GM19438 (cell line): ENCODE data around the gene FOSB.

Source experiments
- ATAC-seq: cut with Tn5 transposase; IDR thresholded peaks from one replicate; pipeline ENCODE4 v1.9.1; 2021; ENCODE audit warnings: low read depth; ENCODE audit not compliant: unreplicated experiment

Gene FOSB

DNA sequence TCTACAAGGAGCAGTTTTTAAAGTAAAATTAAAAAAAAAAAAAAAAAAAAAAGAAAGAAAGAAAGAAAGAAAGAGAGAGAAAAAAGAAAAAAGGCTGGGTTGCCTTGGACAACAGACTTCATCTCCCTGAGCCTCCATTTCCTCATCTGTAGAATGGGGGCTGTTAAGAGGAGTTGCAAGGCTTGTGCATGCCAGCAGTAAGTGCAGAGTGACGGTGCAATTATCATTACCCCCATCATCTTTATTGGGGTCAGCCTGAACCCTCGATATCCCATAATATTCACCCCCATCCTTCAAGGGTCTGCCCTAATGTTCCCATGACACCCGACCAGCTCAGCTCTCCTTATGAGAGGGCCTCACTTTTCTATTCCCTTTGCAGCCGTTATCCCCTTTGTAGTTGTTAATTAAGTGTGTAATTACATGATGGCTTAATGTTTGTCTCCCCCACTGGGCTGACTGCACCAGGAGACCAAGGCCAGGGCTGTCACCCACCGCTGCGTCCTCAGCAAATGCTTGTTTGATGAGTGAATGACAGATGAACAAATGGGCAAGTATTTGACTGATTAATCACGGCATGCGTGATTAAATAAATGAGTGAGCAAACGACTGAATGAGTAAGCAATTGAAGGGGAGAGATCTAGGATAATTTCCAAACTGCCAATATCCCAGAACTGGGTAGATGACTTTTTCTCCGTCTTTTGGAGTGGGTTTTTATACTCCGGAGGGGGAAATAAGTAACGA lies 10.1 kb downstream of the FOSB start:
- no peak for ATAC-seq

GRCh38 chr19:45478454-45479238 lies 10.8 kb downstream of the FOSB start:
- peak; percentile 75 for ATAC-seq

GRCh38 chr19:45483033-45483432 lies 15.2 kb downstream of the FOSB start:
- no peak for ATAC-seq

DNA sequence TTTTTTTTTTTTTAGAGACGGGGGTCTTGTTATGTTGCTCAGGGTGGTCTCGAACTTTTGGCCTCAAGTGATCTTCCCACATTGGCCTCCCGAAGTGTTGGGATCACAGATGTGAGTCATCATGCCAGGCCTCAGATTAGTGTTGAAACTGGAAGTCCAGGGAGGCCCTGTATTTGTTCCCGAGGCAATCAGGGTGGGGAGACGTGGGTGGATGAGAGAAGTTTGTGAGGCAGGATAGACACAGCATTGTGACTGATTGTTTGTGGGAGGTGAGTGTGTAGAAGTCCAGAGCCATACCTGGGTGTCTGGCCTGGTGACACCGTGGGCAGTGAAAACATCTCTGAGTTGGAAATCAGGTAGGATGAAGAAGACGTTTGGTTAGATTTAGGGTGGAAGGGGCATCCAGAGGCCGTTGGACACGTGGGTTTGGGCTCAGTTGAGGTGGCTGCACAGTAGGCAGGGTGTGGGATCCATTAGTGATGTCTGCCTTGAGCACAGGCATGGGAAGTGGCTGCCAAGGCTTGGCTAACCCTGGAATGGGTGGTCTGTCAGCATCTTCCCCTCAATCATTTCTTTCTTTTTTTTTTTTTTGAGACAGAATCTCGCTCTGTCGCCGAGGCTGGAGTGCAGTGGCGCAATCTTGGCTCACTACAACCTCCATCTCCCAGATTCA lies 16.6 kb downstream of the FOSB start:
- ATAC-seq, result no peak

GRCh38 chr19:45485305-45486077 lies 17.7 kb downstream of the FOSB start:
- ATAC-seq, result peak; percentile 76

DNA sequence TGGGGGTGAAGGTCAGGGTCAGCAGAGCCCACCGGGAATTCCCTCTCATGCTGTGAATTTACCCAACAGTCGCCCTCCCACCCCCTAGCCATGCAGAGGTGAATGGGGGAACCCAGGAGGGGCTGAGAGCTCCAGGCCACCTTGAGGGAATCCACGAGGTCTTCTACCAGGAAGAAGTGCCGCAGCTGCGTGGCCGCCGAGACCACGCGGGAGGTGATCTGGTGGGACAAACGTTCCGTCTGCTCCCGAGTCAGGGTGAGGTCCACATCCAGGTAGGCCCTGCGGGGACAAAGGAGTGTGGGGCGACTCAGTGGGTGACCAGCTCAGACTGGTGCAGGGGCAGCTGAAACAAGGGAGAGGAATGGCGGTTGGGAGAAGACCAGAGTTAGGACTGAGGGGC lies 20.9 kb downstream of the FOSB start:
- no peak for ATAC-seq

- ATAC-seq, result no peak
Observed at GRCh38 chr19:45489216-45489855, 21.5 kb downstream of the FOSB start.

- ATAC-seq, result no peak
Observed at GRCh38 chr19:45492137-45492626, 24.4 kb downstream of the FOSB start.

DNA sequence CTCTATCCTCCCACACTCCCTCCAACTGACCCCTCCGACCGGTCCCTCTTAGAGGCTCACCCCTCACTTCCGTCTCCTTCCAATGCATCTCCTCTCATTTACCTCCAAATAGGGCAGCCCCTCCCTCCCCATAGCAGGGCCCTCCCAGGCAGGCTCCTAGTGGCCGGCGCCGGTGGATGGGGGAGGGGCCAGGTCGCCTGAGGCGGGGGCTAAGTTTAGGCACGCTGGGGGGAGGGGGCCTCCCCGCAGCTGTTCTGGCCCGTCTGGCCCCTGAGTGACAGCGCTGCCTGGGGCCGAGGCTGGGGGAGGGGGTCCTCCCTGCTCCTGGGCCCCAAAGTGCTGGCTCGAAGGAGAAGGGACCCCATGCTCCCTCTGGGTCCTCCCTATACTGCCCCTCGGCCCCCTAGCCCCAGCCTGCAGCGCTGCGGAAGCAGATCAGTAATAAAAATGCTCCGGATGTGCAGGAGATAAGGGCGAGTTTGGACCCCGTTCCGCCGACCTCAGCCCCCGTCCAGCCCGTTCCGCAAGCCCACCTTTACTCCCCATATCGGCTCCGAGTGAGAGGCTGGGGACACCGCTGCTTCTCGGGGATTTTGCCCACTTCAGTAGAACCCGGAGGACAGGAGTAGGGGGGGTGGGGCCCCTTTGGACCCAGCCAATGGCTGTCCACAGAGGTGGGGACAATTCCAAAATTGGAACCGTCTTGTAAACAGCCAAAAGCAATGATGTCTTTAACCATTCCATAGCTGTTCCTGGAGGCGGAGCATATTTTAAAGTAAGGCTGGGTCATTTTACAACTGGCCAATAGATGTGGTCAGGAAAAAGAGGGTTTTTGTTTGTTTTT lies 25.1 kb downstream of the FOSB start:
- ATAC-seq, result no peak

- ATAC-seq, result no peak
Observed at GRCh38 chr19:45494261-45494916, 26.6 kb downstream of the FOSB start.

- ATAC-seq, result no peak
Observed at GRCh38 chr19:45495178-45495577, 27.4 kb downstream of the FOSB start.

- no peak for ATAC-seq
Observed at GRCh38 chr19:45496349-45496953, 28.7 kb downstream of the FOSB start.

DNA sequence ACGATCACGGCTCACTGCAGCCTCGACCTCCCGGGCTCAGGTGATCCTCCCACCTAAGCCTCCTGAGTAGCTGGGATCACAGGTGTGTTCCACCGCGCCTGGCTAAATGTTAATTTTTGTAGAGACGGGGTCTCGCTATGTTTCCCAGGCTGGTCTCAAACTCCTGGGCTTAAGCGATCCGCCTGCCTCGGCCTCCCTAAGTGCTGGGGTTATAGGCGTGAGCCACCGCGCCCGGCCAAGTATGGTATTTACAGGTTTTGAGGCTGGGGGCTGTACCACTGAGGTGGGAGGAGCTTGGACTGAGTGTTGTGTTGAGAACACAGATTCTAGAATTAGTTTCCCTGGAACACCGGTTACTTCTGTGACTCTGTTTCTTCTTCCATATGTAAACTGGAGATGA lies 30.0 kb downstream of the FOSB start:
- ATAC-seq, result no peak

- no peak for ATAC-seq
Observed at GRCh38 chr19:45498411-45499195, 30.8 kb downstream of the FOSB start, which contains the start of gene PPM1N. Gene PPM1N, plus strand, starts transcription at chr19:45498443. Its CDS starts 30 bp downstream, at chr19:45498473.

DNA sequence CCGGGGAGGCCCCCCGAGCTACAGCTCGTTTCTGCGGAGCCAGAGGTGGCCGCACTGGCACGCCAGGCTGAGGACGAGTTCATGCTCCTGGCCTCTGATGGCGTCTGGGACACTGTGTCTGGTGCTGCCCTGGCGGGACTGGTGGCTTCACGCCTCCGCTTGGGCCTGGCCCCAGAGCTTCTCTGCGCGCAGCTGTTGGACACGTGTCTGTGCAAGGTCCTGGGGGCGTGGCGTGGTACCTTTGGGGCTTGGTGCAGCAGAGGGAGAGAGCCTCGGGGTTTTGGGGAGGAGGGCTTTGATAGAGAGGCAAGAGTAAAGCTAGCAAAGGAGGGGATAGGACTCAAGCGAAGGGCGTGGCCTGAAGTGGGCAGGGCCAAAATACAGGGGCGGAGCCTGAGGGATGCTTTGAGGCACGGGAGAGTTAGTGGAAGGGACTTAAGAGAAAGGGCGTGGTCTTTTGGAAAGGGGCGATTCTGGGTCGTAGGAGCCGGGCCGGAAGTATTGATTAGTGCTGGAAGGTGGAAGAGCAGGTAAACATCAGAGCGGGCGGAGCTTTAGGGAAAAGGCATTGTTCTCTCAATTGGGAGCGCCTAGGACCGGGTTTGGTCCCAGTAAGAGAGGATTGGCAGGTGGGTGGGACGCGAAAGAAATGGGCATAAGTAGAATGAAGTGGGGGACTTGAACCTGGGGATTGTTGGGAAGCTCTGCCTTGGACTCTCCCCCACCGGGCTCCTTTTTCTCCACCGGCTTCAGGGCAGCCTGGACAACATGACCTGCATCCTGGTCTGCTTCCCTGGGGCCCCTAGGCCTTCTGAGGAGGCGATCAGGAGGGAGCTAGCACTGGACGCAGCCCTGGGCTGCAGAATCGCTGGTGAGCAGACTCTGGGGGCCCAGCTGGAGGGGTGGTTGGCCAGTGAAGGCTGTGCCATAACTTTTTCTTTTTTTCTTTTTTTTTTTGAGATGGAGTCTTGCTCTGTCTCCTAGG lies 31.7 kb downstream of the FOSB start:
- ATAC-seq, result no peak
